NCI-H446 treated with DMSO at 0.1 percent for 48 hours (cell line): ENCODE measurements around the gene TAOK1.
A peak's percentile ranks its signal among the peaks of the same experiment; 100 is the strongest.

Experiments
- DNase-seq: peaks from one replicate; lab custom pipeline; 2025; lab: John Stamatoyannopoulos, UW

The TAOK1 gene

DNA sequence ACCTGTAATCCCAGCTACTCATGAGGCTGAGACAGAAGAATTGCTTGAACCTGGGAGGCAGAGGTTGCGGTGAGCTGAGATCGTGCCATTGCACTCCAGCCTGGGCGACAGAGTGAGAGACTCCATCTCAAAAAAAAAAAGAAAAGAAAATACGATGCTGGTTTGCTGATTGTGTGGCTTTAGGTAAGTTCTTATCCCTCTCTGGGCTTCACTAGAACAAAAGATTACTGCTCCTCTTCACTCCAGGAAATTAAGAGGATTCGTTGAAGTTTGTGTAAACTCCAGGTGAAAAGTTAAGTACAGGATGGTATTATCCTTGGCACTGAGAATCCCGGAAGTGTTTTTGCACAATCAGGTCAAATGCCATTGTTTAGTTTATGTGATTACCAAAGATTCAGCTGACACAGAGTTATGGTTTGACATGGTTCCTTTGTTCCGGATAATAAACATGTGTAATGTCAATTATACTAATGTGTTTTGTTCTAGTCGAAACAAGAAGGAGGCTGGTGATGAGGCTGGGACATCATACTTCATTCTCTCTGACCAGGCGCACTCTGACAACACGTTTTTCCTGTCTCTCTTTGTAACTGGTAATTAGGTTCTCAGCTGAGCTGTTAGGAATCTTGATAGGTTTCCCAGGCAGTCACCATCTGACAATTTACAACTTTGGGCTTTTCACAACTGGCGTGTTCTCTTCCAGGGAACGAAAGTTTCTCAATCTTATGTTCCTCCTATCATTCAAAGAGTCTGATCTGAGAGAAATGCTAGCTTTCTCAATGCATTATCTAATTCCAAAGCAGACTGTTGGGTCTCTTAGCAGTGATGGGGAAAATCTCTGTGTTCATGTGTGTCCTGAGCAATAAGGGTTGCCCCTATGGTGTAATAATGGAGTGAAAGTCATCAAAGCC lies 10.8 kb upstream of the TAOK1 start:
- no peak for DNase-seq

DNA sequence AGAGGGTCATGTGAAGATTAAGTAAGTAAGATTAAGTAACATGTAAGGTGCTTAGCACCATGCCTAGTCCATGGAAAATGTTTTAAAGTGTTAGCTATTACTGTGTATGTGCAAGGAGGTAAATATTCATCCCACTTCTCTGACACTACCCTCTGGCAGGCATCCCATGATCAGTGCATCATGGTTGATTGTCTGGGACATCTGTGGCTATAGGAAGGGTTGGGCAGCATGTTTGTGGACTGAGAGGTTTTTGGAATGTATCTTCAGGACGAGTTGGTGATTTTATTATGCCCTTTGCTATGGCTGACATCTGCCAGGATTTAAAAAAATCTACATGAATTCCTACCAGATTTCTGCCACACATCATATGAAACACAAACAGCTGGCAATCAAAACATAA lies 6.5 kb upstream of the TAOK1 start:
- peak; percentile 15 for DNase-seq

DNA sequence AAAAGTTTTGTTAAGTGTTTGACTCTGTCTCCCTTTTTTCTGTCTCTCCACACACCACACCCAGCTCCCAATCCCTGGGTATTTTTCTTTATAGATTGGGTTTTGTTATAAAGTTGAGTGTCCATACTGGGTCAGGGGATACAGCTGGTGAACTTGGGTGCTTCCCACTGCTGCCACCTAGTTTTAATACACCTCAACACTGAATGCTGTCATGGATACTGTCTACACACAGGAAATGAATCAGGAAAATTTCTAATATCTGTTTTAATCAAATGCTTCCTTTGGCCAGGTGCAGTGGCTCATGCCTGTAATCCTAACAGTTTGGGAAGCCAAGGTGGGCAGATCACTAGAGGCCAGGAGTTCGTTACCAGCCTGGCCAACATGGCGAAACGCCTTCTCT lies 5.3 kb upstream of the TAOK1 start:
- no peak for DNase-seq

DNA sequence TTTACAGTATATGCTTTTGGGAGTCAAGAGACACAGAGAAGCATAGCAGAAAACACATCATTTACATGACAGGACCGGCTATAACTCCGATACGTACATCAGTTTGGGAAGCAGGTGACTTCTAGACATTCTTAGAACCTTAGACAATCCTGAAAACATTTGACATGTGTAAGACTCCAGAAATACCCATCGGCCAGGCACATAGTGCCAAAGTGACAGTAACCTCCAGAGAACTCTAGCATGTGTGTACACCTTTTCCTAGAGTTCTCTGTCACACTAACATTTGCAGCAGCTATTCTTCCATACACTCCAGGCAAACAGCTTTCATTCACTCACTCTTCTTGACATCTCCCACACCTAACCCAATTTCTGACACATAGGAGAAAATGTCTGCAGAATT lies 3.4 kb upstream of the TAOK1 start:
- no peak for DNase-seq

DNA sequence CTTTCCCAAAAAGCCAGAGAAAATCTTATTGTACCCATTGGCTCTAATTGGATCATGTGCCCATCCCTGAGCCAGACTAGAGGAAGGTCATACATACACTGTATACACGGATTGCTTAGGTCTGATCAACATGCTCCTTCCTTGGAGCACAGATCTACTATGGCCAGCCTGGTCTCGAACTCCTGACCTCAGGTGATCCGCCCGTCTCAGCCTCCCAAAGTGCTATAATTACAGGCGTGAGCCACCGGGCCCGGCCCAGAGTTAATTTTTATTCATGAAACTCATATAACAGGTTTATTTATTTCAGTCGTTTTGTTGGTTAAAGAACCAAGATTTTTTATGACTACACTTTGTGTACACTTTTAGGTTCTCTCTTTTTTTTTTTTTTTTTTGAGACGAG lies 1.2 kb upstream of the TAOK1 start:
- DNase-seq = no peak

DNA sequence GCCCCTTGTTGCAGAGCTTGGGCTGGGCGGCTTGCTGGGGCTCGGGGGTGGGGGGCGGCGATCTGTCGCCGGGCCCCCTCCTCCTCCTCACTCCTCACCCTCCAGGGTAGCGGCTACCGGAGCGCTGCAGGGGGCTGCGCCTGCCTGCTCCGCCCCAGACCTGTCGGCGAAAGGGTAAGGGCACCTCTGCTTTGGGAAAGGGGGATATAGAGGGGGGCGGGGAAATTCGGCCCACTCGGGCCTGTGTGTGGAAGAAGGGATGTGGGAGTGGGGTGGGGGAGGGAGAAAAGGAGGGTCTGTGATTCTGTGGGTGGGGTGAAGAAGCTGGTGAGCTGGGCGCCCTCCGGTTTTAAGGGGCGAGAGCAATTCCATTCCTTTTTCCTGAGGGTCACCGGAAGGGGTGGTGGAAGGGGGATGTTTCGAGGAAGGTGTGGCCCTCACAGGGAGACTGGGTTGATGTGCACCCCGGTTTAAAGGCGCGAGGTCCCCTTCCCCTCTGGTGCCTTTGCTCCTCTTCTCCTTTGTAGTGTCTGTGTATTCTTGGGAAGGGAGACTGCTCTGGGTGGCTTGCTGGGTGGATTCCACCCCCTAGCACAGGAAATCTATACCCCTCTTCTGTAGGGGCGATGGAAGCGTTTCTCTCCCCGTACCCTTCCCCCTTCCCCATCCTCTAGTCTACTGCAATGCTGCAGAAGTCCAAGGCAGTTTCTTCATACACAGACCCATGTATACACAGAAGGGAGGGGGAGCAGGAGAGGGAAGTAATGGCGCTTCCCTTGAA lies 878 bp downstream of the TAOK1 start:
- DNase-seq = no peak

DNA sequence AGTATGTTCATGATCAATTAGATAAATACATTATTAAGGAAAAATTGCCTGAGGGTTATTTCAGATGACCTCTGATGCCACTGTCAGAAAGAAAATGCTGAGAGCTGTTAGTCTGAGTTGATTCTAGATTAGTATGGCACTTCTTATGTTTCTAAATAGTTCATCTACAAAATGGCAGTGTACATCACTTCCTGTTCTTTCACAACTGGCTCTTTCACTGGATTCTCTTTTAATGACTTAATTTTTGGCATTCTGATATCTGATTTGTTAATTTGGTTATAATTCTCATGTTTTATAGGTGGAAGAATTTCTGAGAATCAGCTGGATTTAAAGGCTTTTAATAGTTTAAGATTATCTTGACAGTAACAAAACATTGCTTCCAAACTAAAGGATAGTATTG lies 3.3 kb downstream of the TAOK1 start:
- DNase-seq = no peak

DNA sequence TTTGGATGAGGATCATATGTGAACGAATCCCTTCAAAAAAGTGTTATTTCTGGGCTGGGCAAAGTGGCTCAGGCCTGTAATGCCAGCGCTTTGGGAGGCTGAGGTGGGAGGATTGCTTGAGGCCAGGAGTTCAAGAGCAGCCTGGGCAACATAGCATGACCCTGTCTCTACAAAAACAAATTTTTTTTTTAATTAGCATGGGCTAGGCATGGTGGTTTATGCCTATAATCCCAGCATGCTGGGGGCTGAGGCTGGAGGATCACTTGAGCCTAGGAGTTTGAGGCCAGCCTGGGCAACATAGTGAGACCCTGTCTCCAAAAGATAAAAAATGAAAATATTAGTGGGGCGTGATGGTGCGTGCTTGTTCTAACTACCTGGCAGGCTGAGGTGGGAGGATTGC lies 4.6 kb downstream of the TAOK1 start:
- DNase-seq = no peak

DNA sequence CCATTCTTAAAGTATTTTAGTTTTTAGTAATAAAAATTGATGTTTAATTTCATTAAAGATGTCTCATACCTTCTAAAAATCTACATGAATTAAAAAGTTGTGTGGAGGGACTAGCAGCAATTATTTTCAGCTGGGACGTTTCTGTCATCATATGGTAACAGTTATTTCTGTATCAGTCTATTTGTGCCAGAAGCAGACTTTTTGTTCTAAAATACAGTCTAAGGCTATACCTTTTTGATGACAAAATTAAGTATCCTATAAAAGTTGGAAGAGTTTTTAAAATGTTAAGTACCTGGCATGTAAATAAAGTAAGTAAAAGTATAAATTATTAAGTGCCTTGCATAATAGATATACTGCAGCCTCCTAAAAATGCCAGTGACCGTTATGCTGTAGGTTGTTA lies 5.9 kb downstream of the TAOK1 start:
- DNase-seq = no peak

DNA sequence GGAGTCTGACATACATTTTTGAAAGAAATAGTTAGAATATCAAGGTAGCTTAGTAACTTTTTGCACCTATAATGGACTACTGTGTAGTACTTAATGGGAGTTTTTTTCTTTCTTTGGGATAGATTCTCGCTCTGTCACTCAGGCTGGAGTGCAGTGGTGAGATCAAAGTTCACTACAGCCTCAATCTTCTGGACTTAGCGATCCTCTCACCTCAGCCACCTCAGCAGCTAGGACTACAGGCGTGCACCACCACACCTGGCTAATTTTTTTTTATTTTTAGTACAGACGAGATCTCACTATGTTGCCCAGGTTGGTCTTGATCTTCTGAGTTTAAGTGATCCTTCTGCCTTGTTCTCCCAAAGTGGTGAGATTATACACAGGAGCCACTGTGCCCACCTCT lies 9.5 kb downstream of the TAOK1 start:
- no peak for DNase-seq

DNA sequence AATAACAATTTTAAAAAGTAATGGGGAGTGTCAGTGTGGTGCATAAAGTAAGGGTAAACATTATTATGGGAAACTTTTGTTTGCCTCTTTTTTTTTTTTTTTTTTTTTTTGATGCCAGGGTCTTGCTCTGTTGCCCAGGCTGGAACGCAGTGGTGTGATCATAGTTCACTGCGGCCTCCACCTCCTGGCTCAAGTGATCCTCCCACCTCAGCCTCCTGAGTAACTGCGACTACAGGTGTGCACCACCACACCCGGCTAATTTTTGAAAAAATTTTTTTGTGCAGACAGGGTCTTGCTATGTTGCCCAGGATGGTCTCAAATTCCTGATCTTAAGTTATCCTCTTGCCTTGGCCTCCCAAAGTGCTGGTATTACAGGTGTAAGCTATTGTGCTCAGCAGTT lies 10.7 kb downstream of the TAOK1 start:
- no peak for DNase-seq

DNA sequence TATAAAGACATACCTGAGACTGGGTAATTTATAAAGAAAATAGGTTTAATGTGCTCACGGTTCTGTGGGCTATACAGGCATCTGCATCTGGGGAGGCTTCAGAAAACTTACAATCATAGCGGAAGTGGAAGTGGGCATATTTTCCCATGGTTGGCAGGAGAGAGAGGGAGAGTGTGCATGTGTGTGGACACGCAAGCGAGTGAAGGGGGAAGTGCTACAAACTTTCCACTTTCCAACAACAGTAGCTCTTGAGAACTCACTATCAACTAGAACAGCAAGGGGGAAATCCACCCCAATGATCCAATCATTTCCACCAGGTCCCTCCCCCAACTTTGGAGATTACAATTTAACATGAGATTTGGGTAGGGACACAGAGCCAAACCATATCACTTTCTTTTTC lies 11.1 kb downstream of the TAOK1 start:
- no peak for DNase-seq

DNA sequence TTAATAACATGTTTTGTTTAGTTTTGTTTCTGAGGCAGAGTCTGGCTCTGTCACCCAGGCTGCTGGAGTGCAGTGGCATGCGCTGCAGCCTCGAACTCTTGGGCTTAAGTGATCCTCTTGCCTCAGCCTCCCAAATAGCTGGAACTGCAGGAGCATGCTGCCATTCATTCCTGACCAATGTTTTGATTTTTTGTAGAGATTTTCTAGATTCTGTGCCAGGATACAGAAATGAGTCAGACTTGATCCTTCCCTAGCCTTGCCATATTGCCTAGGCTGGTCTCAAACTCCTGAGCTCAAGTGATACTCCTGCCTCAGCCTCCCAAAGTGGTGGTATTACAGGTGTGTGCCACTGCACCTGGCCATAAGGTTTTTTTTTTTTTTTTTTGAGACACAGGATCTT lies 17.7 kb downstream of the TAOK1 start:
- no peak for DNase-seq

DNA sequence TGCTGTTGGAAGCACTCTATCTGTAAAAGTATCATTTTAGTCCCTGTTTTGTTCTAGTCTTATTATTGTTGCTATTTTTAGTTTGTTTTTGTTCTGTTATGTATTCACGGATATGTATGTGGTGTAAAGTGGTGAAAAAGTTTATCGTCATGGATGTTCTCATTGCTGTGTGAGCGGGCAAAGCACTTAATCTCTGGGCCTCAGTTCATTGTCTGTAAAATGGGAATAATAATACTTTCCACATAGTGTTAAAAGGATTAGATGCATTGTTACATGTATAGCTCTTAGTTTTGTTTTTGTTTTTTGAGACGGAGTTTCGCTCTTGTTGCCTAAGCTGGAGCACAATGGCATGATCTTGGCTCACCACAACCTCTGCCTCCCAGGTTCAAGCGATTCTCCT lies 19.8 kb downstream of the TAOK1 start:
- DNase-seq = no peak

DNA sequence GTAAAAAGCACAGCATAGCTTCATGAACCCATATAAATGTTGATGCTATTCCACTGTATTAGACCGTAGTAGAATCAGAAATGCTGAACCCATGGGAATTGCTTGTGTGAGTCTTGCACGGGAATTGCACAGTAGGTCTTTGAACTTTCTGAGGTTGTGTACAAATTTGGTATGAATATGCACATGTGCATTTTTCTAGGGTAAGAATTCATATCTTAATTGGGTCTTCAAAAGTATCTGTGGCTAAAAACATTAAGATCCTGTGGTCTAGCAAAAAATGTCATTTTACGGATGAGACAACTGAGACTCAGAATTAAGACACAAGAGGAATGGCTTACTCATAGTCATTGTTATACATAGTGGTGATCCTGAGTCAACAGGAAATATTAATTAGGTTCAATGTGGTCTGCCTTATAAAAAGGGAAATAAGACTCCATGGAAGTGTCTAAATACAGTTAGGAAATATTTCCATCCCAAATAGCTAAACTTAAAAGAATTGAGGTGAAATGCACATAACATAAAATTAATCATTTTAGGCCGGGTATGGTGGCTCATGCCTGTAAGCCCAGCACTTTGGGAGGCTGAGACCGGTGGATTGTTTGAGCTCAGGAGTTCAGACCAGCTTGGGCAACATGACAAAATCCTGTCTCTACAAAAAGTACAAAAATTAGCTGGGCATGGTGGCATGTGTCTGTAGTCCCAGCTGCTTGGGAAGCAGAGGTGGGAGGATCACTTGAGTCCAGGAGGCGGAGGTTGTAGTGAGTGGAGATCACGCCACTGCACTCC lies 22.8 kb downstream of the TAOK1 start:
- no peak for DNase-seq

DNA sequence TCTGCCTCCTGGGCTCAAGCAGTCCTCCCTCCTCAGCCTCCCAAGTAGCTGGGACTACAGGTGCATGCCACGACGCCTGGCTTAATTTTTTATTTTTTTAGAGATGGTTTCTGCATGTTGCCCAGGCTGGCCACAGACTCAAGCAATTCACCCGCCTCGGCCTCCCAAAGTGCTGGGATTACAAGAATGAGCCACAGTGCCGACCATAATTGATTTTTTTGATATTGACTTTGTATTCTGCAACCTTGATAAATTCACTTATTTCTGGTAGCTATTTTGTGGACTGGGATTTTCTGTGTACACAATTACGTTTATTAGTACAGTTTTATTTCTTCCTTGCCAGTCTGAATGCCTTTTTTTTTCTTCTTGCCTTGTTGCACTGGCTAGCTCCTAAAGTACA lies 30.0 kb downstream of the TAOK1 start:
- no peak for DNase-seq

DNA sequence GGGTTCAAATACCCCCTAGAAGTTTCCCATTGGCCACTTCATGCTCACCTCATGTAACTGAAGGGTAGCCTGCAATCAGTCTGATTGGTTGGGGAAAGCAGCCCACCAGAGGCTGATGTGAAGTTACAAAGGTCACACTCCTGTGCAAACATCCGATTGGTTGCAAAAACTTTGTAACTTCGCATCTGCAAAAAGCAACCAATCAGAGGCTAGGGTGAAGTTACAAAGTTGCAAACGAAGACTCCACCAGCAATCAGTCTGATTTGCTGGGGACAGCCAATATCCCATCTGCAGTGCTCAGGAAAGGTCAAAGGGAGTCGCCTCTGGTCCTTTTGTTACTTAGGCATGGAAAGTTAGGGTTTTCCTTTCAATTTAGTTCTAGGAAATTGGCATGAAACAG lies 40.1 kb downstream of the TAOK1 start:
- DNase-seq = no peak

DNA sequence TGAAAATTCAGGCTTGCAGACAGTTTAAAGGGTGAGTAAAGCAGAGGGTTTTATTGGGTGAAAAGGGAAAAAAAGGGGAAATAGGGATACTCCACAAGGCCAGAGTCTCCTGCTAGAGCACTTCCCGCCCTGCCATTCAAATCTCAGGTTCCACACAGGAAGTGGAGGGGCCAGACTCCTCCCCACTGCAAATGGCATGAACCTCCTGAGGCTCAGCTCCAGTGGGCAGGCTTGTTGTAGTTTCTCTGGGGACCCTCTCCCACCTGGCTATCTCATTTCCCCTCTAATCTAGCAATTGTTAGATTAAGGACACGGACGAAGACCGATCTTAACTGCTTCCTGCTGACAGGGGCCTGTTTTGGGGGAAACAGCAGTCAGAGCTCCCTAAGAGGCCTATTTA lies 43.4 kb downstream of the TAOK1 start:
- no peak for DNase-seq

DNA sequence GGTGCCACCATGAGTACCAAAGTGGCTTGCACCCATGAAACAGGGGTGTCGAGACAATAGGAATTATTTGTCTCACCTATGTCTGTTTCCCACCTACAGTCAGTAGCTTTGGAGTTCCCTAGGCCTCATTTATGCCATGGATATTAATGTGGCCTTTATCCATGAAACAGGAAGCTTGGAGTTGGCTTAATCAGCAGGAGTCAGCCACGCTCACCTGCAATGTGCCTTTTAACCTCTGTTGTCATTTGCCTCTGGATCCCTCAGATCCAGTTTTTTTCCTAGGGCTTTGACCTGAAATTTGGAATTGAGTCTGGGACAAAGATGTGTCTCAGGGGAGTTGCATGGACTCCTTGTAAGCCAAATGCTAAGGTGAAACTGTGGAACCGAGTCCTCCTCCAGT lies 44.4 kb downstream of the TAOK1 start:
- no peak for DNase-seq

DNA sequence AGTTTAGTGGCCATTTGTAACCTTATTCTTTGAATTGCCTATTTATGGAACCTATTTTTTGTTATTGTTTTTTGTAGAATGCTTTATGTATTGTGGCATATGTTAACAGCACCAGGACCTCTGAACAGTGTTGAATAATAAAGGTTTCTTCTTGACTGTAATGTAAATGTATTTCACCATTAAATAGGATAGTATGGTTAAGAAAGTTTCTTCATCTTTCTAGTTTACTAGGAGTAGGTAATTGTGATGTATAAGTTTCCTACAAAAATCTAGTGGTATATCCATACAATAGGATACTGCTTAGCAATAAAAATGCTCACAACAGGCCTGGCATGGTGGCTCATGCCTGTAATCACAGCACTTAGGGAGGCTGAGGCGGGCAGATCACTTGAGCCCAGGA lies 52.3 kb downstream of the TAOK1 start:
- DNase-seq = no peak

DNA sequence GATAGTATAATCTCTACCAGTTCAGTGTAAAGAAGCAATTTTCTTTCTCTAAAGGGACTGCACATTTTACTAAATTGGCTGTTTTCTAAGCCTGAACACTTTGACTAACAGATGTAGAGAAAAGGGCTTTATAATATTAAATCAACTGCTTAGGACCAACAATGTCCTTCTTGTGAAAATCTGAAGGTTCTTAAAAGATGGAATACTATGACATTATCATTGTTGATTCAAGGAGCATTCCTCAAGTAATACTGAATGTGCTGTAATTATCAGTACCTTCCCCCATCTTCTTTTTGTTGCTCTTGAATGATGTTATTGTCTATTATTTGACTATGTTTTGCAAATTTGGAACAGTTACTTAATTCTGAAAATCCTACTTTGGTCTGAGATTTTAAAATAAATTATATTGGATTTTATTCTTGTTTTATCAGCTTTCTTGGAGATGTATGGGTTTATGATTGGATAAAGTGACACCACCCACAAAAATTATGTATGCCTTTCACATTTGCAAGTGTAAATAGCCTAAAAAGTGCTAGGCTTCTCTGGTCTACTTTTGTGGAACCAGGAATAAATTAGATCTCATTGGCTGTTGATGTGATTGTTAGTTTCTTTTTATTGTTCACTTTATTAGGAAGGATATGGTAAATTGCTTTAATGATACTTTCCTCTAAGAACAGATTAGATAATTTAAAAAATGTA lies 53.0 kb downstream of the TAOK1 start:
- no peak for DNase-seq

DNA sequence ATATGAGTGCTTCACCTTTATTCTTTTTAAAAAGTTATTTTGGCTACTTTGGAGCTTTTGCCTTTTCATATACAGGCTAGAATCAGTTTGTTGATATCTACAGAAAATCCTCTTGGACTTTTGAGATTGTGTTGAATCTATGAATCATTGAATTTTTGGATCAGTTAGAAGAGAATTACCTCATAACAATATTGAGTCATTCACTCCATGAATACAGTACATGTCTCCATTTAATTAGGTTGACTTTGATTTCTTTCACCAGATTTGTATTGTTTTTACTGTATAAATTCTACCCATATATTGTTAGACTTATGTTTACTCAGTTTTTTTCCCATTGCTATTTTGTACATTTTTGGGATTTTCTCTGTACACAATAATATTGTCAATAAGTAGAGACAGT lies 54.4 kb downstream of the TAOK1 start:
- DNase-seq = no peak
